Prostate gland (tissue), 2 donors: ENCODE measurements around the gene SEC14L1. TPM values are rescaled to one million over a fixed set of nuclear protein-coding genes. Genes with fewer than 3 reads are reported as not detected.

Experiments
- DNase-seq: peaks from one replicate; pipeline ENCODE4 v3.0.0-alpha.2; 2019; ENCODE audit warnings: low spot score
- H3K27ac ChIP-seq, 2 donors: fragments of 200-600 bp; sonication (generic); 2 replicates each; pipeline ENCODE4 v1.5.1; 2017 to 2019
- H3K27me3 ChIP-seq: fragments of 200-600 bp; sonication (generic); replicated peaks from 2 replicates; pipeline ENCODE4 v1.5.1; 2019; ENCODE audit not compliant: insufficient read depth
- H3K36me3 ChIP-seq, 2 donors: fragments of 200-600 bp; sonication (generic); 1 replicate in 1 of 2; 2 replicates in 1 of 2; pipeline versions ENCODE4 v1.5.1 to v1.8.1; 2017 to 2019
- H3K4me1 ChIP-seq: fragments of 200-600 bp; sonication (generic); replicated peaks from 2 replicates; pipeline ENCODE4 v1.5.1; 2019
- H3K4me3 ChIP-seq, 2 donors: fragments of 200-600 bp; sonication (generic); 2 replicates each; pipeline ENCODE4 v1.5.1; 2017 to 2019
- H3K9me3 ChIP-seq: fragments of 200-600 bp; sonication (generic); 2 replicates; pipeline ENCODE4 v1.5.1; 2017
- POLR2A ChIP-seq: fragments of 450-650 bp; IDR thresholded peaks from one replicate; pipeline ENCODE4 v1.6.1; 2016; ENCODE audit warnings: antibody characterized with exemption, mild to moderate bottlenecking
- POLR2AphosphoS5 ChIP-seq: sonication (generic); formaldehyde crosslinking; IDR thresholded peaks from one replicate; pipeline ENCODE4 v1.6.1; 2017; ENCODE audit warnings: antibody characterized with exemption
- WGBS: methylation state at CpG from one replicate; pipeline ENCODE4 v1.1.5; 2018; 5-methylcytosine and 5-hydroxymethylcytosine counted together
- intact Hi-C: fragments of 100-400 bp; cut with DNase I; formaldehyde crosslinking; loops from one replicate; pipeline ENCODE4 v1.14.2; 2022
- total RNA-seq, 2 donors: library from RNA; depleted of rRNA; stranded (reverse); fragments of >200 nt; gene quantifications; one replicate each; pipeline ENCODE4 v1.1.0, GENCODE V29; 2016
- TF ChIP-seq, protein P1 (sequence below), 4 experiments: fragments of 200-600 bp in 2 of 4; fragments of 450-650 bp in 2 of 4; sonication (generic) in 2 of 4; IDR thresholded peaks; 1 replicate in 3 of 4; 2 replicates in 1 of 4; pipeline ENCODE4 v1.5.1; 2016 to 2019; ENCODE audit warnings: antibody characterized with exemption in 4 of 4, mild to moderate bottlenecking in 2 of 4, moderate library complexity in 2 of 4

The SEC14L1 gene
- total RNA-seq, 2 donors from 2014 or later: 39.9 to 175 TPM

DNA sequence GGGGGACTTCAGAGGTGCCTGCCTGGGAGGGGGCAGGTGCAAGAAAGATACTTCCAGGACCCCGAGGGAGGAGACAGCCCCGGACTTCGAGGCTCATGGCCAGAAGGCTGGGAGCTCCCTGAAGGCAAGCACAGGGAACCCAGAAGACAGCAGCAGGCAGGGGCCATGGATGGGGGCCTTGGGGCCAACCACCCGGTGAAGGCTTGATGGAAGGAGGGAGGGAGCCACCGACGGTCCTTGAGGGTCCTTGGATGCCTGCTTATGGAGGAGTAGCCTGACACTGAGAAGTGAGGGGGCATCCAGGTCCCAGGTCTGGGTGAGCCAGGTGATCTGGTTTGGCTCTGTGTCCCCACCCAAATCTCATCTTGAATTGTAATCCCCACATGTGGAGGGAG is 89.7 kb downstream of the SEC14L1 start:
- Histone ChIP-seq H3K4me3 (no peak overlapping the region), H3K9me3 (no peaks in the 10 kb centered on the region), H3K27ac (no peak overlapping the region), H3K36me3 (no peaks in the 10 kb centered on the region), H3K27me3 (no peaks in the 10 kb centered on the region), H3K4me1 (no peaks in the 10 kb centered on the region)
- DNase-seq: no peak
- TF ChIP-seq POLR2AphosphoS5 (no peak), POLR2A (no peak)
- TF ChIP-seq, protein P1, sequence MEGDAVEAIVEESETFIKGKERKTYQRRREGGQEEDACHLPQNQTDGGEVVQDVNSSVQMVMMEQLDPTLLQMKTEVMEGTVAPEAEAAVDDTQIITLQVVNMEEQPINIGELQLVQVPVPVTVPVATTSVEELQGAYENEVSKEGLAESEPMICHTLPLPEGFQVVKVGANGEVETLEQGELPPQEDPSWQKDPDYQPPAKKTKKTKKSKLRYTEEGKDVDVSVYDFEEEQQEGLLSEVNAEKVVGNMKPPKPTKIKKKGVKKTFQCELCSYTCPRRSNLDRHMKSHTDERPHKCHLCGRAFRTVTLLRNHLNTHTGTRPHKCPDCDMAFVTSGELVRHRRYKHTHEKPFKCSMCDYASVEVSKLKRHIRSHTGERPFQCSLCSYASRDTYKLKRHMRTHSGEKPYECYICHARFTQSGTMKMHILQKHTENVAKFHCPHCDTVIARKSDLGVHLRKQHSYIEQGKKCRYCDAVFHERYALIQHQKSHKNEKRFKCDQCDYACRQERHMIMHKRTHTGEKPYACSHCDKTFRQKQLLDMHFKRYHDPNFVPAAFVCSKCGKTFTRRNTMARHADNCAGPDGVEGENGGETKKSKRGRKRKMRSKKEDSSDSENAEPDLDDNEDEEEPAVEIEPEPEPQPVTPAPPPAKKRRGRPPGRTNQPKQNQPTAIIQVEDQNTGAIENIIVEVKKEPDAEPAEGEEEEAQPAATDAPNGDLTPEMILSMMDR (IDR thresholded peaks at IDR 0.05): no peak
- intact Hi-C loops: no loop called here
- 96% methylated on average over 6 of the region's 6 CpGs for WGBS

DNA sequence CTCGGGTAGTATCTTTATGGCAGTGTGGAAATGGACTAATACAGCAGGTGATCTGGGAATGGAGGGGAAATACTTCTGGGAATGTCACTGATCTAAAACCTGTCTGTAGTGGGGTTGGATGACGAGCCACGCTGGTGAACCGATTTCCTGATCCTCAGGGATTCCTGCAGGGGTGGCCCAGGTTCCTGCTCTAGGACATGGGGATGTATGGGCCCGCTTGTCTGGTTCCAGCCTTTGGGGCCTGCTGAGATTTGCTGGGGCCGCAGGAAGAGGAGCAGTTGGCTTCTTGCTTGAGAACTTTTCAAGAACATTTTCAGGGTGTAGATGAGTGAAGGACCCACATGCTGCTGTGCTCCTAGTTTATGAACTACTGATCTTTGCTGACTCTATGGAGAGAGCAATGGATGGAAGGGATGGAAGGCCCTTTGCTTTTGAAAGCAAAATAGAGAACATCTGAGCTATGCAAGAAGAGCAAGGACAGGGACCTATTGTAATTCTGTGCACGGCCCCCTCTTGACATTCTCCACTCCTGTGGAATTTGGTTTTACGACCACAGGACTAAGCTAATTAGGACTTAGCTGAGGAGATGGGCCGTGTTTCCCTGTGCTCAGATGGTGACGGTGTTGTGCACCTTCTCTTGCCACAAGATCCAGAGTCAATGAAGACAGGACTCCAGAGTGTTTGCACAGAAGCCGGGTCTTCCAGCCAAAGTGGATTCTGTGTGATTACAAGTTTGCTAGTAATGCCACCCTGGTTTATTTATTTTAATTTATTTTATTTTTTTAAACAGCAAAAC is 90.5 kb downstream of the SEC14L1 start:
- WGBS: 89% methylated on average over 11 of the region's 11 CpGs
- intact Hi-C loops: no loop called here
- no peak overlapping the region for H3K27ac ChIP-seq

DNA sequence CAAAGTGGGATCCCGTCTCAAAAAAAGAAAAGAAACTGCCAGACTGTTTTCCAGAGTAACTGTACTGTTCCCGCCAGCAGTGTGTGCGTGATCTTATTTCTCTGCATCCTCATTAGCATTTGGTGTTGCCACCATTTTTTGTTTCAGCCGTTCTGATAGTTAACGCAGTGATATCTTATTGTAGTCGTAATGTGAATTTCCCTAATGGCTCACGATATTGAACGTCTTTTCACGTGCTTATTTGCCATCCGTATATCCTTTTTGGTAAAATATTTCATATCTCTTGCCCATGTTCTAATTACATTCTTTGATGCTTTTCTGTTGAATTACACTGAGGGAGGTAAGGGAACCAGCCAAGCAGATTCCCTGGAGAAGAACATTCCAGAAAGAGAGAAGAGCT is 92.4 kb downstream of the SEC14L1 start:
- no peak for DNase-seq
- intact Hi-C loops: no loop called here
- TF ChIP-seq, protein P1 (IDR thresholded peaks at IDR 0.05): no peak

More for the DNA sequence above, 90.5 kb downstream of the SEC14L1 start:
- Histone ChIP-seq H3K36me3 (no peaks in the 10 kb centered on the region), H3K4me1 (no peaks in the 10 kb centered on the region), H3K9me3 (no peaks in the 10 kb centered on the region), H3K27me3 (no peaks in the 10 kb centered on the region), H3K4me3 (no peak overlapping the region)
- TF ChIP-seq, protein P1 (IDR thresholded peaks at IDR 0.05): no peak
- TF ChIP-seq POLR2AphosphoS5 (no peak), POLR2A (no peak)
- DNase-seq: no peak

DNA sequence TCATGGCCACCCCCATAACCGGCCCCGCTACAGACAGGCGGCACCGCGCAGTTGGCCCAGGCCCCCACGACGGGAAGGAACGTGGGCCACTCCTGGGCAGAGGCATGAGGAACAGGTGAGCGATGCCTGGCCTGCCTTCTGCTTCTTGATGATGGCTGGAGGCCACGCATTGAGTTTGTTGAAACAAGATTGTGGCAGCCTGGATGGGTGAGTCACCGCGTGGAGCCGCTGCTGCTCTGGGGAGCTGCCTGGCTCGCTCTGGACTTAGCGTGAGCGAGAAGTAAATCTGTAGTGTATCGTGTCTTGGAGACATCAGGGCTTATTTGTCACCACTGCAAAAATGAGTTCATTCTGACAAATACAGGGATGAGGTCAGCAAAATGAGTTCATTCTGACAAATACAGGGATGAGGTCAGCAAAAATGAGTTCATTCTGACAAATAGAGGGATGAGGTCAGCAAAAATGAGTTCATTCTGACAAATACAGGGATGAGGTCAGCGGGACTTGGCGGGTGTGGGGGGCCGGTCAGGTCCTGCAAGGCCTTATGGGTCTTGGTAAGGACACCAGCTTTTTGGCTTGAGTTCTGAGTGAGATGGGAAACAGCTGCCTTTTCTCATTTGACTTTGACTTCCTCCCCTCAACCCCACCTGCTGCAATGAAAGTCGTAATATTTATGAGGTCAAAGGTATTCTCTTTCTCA is 93.0 kb downstream of the SEC14L1 start:
- DNase-seq: no peak
- 85% methylated on average over 21 of the region's 21 CpGs for WGBS
- Histone ChIP-seq H3K36me3 (no peaks in the 10 kb centered on the region), H3K4me3 (no peak overlapping the region), H3K27ac (no peak overlapping the region), H3K4me1 (no peaks in the 10 kb centered on the region), H3K9me3 (no peaks in the 10 kb centered on the region), H3K27me3 (no peaks in the 10 kb centered on the region)
- TF ChIP-seq, protein P1 (IDR thresholded peaks at IDR 0.05): no peak
- TF ChIP-seq POLR2A (no peak), POLR2AphosphoS5 (no peak)
- intact Hi-C loops: no loop called here

More for the DNA sequence above, 92.4 kb downstream of the SEC14L1 start:
- Histone ChIP-seq H3K27ac (no peak overlapping the region), H3K27me3 (no peaks in the 10 kb centered on the region), H3K4me3 (no peak overlapping the region), H3K9me3 (no peaks in the 10 kb centered on the region), H3K4me1 (no peaks in the 10 kb centered on the region), H3K36me3 (no peaks in the 10 kb centered on the region)
- WGBS: 96% methylated on average over 10 of the region's 10 CpGs
